Ishikawa (cell line): ENCODE results near the gene MYH7.

Experiments used
- CEBPB ChIP-seq: IDR thresholded peaks from 2 replicates; pipeline ENCODE4 v1.6.1; 2012
- CREB1 ChIP-seq: IDR thresholded peaks from 2 replicates; pipeline ENCODE4 v1.6.1; 2012; ENCODE audit warnings: low read depth
- EGR1 ChIP-seq: IDR thresholded peaks from 2 replicates; pipeline ENCODE4 v1.6.1; 2012
- EP300 ChIP-seq: IDR thresholded peaks from 2 replicates; pipeline ENCODE4 v1.6.1; 2012; ENCODE audit warnings: borderline replicate concordance
- FOXM1 ChIP-seq: IDR thresholded peaks from 2 replicates; pipeline ENCODE4 v1.6.1; 2012; ENCODE audit warnings: low read depth, borderline replicate concordance
- NFIC ChIP-seq: IDR thresholded peaks from 2 replicates; pipeline ENCODE4 v1.6.1; 2012
- RAD21 ChIP-seq: IDR thresholded peaks from 2 replicates; pipeline ENCODE4 v1.6.1; 2012; ENCODE audit warnings: low read depth
- TAF1 ChIP-seq: IDR thresholded peaks from 2 replicates; pipeline ENCODE4 v1.6.1; 2012; ENCODE audit warnings: low read depth, mild to moderate bottlenecking
- TCF12 ChIP-seq: IDR thresholded peaks from 2 replicates; pipeline ENCODE4 v1.6.1; 2012; ENCODE audit warnings: low read depth
- TEAD4 ChIP-seq: IDR thresholded peaks from 2 replicates; pipeline ENCODE4 v1.6.1; 2012
- YY1 ChIP-seq: IDR thresholded peaks from 2 replicates; pipeline ENCODE4 v1.6.1; 2012; ENCODE audit warnings: low read depth
- ZBTB7A ChIP-seq: IDR thresholded peaks from 2 replicates; pipeline ENCODE4 v1.6.1; 2012; ENCODE audit warnings: low read depth
- TF ChIP-seq, protein P1 (sequence below): IDR thresholded peaks from 2 replicates; pipeline ENCODE4 v1.6.1; 2012
- TF ChIP-seq, protein P2 (sequence below): IDR thresholded peaks from 2 replicates; pipeline ENCODE4 v1.6.1; 2012; ENCODE audit warnings: low read depth, mild to moderate bottlenecking
- TF ChIP-seq, protein P3 (sequence below): IDR thresholded peaks from 2 replicates; pipeline ENCODE4 v1.6.1; 2012

MYH7 gene

GRCh38 chr14:23437133-23438100 lies 2.0 kb upstream of the MYH7 start:
- TF ChIP-seq, protein P1, sequence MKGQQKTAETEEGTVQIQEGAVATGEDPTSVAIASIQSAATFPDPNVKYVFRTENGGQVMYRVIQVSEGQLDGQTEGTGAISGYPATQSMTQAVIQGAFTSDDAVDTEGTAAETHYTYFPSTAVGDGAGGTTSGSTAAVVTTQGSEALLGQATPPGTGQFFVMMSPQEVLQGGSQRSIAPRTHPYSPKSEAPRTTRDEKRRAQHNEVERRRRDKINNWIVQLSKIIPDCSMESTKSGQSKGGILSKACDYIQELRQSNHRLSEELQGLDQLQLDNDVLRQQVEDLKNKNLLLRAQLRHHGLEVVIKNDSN = no peak
- TF ChIP-seq, protein P2, sequence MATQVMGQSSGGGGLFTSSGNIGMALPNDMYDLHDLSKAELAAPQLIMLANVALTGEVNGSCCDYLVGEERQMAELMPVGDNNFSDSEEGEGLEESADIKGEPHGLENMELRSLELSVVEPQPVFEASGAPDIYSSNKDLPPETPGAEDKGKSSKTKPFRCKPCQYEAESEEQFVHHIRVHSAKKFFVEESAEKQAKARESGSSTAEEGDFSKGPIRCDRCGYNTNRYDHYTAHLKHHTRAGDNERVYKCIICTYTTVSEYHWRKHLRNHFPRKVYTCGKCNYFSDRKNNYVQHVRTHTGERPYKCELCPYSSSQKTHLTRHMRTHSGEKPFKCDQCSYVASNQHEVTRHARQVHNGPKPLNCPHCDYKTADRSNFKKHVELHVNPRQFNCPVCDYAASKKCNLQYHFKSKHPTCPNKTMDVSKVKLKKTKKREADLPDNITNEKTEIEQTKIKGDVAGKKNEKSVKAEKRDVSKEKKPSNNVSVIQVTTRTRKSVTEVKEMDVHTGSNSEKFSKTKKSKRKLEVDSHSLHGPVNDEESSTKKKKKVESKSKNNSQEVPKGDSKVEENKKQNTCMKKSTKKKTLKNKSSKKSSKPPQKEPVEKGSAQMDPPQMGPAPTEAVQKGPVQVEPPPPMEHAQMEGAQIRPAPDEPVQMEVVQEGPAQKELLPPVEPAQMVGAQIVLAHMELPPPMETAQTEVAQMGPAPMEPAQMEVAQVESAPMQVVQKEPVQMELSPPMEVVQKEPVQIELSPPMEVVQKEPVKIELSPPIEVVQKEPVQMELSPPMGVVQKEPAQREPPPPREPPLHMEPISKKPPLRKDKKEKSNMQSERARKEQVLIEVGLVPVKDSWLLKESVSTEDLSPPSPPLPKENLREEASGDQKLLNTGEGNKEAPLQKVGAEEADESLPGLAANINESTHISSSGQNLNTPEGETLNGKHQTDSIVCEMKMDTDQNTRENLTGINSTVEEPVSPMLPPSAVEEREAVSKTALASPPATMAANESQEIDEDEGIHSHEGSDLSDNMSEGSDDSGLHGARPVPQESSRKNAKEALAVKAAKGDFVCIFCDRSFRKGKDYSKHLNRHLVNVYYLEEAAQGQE = no peak
- TF ChIP-seq NFIC = no peak
- TF ChIP-seq CEBPB = no peak
- TF ChIP-seq, protein P3, sequence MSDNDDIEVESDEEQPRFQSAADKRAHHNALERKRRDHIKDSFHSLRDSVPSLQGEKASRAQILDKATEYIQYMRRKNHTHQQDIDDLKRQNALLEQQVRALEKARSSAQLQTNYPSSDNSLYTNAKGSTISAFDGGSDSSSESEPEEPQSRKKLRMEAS = no peak
- no peak for TF ChIP-seq CREB1
- TF ChIP-seq TCF12 = no peak
- no peak for TF ChIP-seq TEAD4
- no peak for TF ChIP-seq TAF1
- TF ChIP-seq YY1 = no peak
- no peak for TF ChIP-seq RAD21
- no peak for TF ChIP-seq EP300
- TF ChIP-seq EGR1 = no peak

DNA sequence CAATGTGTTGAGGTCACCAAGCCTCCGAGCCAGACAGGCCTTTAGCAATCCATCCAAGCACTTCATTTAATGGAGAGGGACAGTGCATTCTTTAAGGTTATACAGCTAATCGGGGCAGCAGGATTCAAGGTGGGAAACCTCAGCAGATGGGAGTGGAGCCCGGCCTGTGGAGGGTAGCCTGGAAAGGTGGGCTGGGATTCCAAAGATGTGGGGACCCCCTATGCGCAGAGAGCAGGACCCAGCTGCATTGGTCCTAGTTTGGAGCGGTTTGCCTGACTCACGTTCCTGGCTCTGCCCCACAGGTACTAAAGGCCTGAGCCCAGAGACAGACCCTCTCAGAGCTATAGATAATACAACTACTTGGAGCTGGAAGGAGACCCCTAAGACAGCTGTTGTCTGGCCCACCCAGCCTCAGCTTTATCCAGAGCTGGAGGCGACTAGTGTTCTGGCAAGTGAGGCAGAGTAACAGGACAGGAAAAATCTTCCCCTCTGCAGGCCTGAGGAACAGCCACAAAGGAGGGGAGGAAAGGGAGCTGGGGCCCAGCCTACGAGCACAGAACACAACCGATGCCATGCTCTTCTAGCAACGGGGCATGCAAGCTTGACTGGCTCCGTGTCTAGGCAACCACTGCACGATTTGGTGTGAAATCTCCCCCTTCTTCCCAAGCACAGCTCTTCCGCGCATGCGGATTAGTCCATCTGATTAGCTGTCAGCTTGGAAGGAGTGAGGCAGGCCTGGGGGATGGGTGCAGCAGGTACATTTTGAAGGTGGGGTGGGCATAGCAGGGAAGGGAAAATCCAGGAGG lies 1.1 kb upstream of the MYH7 start:
- TF ChIP-seq NFIC (no peak), EGR1 (no peak), TCF12 (no peak)

- TF ChIP-seq CEBPB = no peak
- TF ChIP-seq NFIC = no peak
- no peak for TF ChIP-seq ZBTB7A
- TF ChIP-seq YY1 = no peak
- TF ChIP-seq TAF1 = no peak
- TF ChIP-seq EGR1 = no peak
- TF ChIP-seq, protein P1 = no peak
- TF ChIP-seq TEAD4 = no peak
- no peak for TF ChIP-seq CREB1
- no peak for TF ChIP-seq EP300
- TF ChIP-seq, protein P2 = no peak
- TF ChIP-seq TCF12 = no peak
- TF ChIP-seq FOXM1 = no peak
Observed at GRCh38 chr14:23434488-23435222, 805 bp downstream of the MYH7 start.

DNA sequence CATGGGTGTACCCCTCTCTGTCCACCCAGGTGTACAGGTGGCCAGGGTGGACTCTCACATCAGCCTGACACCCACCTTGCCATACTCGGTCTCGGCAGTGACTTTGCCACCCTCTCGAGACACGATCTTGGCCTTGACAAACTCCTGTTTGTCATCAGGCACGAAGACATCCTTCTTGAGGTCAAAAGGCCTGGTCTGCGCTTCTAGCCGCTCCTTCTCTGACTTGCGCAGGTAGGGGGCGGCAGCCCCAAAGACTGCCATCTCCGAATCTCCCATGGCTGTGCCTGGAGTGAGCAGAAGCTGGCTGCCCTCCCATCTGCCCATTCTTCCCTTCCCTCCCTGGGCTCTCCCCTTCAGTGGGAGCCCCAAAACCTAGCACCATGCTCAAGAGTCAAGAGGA lies 2.0 kb downstream of the MYH7 start:
- TF ChIP-seq, protein P1 = no peak
- TF ChIP-seq, protein P3 = no peak
- no peak for TF ChIP-seq NFIC
- TF ChIP-seq EP300 = no peak
- TF ChIP-seq FOXM1 = no peak
- no peak for TF ChIP-seq TEAD4
